Nephron progenitor cell (in vitro differentiated cells): ENCODE measurements around the gene SLC8A2.
"Not testable (repeated sequence)": the region's sequence is repeated elsewhere in the genome, so short reads cannot be mapped to it uniquely, and the experiment has no call there.

Source experiments
- DNase-seq: peaks from one replicate; pipeline ENCODE4 v3.0.0; 2021
- H3K27ac Mint-ChIP-seq: 2 replicates; pipeline ENCODE4 v1.8.0; 2021; ENCODE audit warnings: mild to moderate bottlenecking, moderate library complexity, mixed read lengths
- H3K27me3 Mint-ChIP-seq: 2 replicates; pipeline ENCODE4 v1.8.0; 2021; ENCODE audit warnings: mild to moderate bottlenecking, low read depth, mixed read lengths; ENCODE audit not compliant: poor library complexity
- H3K36me3 Mint-ChIP-seq: 2 replicates; pipeline ENCODE4 v1.8.0; 2021; ENCODE audit warnings: low read depth, mixed read lengths
- H3K4me1 Mint-ChIP-seq: 2 replicates; pipeline ENCODE4 v1.8.0; 2021; ENCODE audit warnings: mixed read lengths
- H3K4me3 Mint-ChIP-seq: 2 replicates; pipeline ENCODE4 v1.8.0; 2021; ENCODE audit warnings: mild to moderate bottlenecking, moderate library complexity, mixed read lengths
- H3K9me3 Mint-ChIP-seq: 2 replicates; pipeline ENCODE4 v1.8.0; 2021; ENCODE audit warnings: mild to moderate bottlenecking, moderate library complexity, mixed read lengths
- TF ChIP-seq, protein P1 (sequence below): fragments of 200-600 bp; sonication (generic); IDR thresholded peaks from 2 replicates; pipeline ENCODE4 v1.5.0; 2021; ENCODE audit warnings: antibody characterized with exemption

Gene SLC8A2

DNA sequence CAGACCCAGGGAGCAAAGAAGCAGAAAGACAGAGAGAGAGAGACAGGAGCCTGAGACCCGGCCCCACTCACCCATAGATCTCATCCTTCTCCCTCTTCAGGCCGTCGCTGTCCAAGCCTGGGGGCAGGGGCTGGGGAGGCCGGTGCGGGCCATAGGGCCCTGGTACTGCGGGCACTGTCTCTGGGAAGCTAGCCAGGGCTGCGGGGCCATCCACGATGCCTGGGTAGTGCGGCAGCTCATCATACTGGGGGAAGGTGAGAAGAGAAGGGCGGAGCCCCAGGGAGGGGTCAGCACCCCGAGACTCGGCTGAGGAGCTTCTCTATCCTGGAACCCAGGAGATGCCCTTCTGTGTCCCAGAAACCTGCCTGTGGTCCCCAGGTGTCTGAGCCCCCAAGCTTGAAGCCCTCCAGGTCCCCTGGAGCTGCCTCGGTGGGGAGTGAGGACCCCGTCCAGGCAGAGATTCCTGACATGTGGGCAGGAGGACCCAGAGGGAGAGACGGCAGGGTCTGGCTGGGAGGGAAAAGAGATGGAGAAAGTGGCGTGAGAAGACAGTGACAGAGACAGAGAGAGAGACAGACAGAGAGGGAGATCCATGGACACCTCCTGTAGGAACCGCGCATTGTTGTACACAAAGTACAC, 54.5 kb downstream of the SLC8A2 start:
- Mint-ChIP-seq H3K27ac (no peak overlapping the region), H3K4me3 (peak overlapping the region; percentile 89), H3K9me3 (no peaks in the 10 kb centered on the region), H3K27me3 (peaks cover 80% of the 10 kb centered on the region), H3K36me3 (peaks cover 27% of the 10 kb centered on the region), H3K4me1 (peaks cover 49% of the 10 kb centered on the region)
- peak; percentile 29 for DNase-seq
- TF ChIP-seq, protein P1, sequence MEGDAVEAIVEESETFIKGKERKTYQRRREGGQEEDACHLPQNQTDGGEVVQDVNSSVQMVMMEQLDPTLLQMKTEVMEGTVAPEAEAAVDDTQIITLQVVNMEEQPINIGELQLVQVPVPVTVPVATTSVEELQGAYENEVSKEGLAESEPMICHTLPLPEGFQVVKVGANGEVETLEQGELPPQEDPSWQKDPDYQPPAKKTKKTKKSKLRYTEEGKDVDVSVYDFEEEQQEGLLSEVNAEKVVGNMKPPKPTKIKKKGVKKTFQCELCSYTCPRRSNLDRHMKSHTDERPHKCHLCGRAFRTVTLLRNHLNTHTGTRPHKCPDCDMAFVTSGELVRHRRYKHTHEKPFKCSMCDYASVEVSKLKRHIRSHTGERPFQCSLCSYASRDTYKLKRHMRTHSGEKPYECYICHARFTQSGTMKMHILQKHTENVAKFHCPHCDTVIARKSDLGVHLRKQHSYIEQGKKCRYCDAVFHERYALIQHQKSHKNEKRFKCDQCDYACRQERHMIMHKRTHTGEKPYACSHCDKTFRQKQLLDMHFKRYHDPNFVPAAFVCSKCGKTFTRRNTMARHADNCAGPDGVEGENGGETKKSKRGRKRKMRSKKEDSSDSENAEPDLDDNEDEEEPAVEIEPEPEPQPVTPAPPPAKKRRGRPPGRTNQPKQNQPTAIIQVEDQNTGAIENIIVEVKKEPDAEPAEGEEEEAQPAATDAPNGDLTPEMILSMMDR = no peak

DNA sequence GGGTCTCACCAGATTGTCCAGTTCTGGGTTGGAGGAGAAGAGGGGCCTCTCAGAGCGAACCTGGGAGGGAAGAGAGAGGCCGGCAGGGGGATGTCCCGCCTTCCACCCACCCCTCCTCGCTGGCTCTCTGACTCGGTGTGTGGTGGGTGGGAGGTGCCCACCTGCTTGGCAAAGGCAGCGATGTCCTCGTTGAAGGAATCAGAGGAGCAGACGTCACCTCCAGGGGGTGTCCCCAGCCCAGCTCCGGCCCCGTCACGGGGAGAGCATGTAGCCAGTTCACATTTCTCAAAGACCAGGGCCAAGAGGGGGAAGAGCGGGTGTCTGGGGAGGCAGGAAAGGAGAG, 55.1 kb downstream of the SLC8A2 start:
- Mint-ChIP-seq H3K36me3 (peaks cover 27% of the 10 kb centered on the region), H3K4me1 (peaks cover 43% of the 10 kb centered on the region), H3K9me3 (no peaks in the 10 kb centered on the region), H3K27me3 (peaks cover 79% of the 10 kb centered on the region), H3K4me3 (peak overlapping the region; percentile 89), H3K27ac (no peak overlapping the region)
- DNase-seq = no peak
- TF ChIP-seq, protein P1 = no peak

DNA sequence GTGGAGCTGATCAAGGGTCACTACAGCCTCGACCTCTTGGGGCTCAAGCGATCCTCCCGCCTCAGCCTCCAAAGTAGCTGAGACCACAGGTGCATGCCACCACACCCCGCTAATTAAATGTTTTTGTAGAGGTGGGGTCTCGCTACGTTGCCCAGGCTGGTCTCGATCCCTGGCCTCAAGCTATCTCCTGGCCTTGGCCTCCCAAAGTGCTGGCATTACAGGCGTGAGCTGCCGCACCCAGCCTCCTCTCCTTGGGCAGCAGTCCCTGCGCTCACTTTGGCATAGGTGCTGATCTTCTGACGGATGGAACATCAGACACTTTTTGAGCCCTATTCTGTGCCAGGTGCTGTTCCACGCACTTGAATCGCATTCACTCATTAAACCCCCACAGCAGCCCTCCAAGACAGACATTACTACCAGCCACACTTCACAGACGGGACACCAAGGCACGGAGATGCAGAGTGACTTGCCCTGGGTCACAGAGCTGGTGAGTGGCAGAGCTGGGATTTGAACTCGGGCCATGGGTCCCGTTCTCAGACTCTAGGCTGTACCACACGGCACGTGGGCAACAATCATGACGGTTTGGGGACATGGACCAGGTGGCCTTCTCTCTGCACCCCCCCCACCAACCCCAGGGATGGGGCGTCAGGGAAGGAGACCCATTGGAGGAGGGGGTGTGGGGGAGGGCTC, 55.6 kb downstream of the SLC8A2 start:
- Mint-ChIP-seq H3K27me3 (peaks cover 74% of the 10 kb centered on the region), H3K4me1 (peaks cover 38% of the 10 kb centered on the region), H3K4me3 (no peak overlapping the region), H3K27ac (no peak overlapping the region), H3K9me3 (no peaks in the 10 kb centered on the region), H3K36me3 (peaks cover 27% of the 10 kb centered on the region)
- TF ChIP-seq, protein P1 = no peak
- no peak for DNase-seq

DNA sequence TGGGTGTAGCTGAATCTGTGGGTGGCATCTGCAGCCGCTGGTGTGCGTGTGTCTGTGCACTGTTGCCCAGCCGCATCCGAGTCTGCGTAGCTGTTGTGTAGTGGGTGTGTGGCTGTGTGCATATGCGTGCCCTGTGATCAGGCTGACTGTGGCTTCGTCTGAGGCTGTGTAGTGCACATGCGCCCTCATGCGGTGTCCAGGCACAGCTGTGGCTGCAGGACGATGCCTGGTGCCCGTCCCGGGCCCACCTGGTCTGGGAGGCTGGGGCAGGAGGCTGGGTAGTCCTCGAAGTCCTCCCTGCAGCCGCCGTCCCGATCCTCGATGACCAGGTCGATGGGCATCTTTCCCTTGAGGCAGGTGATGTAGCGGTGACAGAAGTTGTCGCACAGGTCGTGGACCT, 57.2 kb downstream of the SLC8A2 start:
- no peaks in the 10 kb centered on the region for H3K9me3 Mint-ChIP-seq
- no peak overlapping the region for H3K4me3 Mint-ChIP-seq
- H3K36me3 Mint-ChIP-seq = peaks cover 27% of the 10 kb centered on the region
- TF ChIP-seq, protein P1 = no peak
- H3K27me3 Mint-ChIP-seq = peaks cover 59% of the 10 kb centered on the region
- H3K4me1 Mint-ChIP-seq = peaks cover 22% of the 10 kb centered on the region
- peak; percentile 46 for DNase-seq
- H3K27ac Mint-ChIP-seq = no peak overlapping the region

DNA sequence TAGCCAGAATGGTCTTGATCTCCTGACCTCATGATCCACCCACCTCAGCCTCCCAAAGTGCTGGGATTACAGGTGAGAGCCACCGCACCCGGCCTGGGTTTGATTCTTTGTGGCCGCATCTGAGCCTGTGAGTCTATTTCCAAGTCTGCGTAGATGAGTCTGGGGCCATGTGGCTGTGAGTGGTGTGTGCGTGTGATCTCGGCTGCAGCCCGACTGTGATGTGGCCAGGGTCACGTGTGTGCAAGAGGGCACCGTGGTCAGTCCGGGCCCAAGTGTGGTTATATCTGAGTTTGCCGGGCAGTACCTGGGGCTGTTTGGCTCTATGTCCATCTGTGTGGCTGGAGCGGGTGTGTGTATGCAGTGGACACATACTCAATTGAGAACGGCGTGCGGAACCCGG, 57.8 kb downstream of the SLC8A2 start:
- DNase-seq = no peak
- Mint-ChIP-seq H3K4me3 (no peak overlapping the region), H3K4me1 (peaks cover 21% of the 10 kb centered on the region), H3K9me3 (no peaks in the 10 kb centered on the region), H3K36me3 (peaks cover 31% of the 10 kb centered on the region), H3K27me3 (peaks cover 61% of the 10 kb centered on the region), H3K27ac (no peak overlapping the region)
- TF ChIP-seq, protein P1 = no peak

DNA sequence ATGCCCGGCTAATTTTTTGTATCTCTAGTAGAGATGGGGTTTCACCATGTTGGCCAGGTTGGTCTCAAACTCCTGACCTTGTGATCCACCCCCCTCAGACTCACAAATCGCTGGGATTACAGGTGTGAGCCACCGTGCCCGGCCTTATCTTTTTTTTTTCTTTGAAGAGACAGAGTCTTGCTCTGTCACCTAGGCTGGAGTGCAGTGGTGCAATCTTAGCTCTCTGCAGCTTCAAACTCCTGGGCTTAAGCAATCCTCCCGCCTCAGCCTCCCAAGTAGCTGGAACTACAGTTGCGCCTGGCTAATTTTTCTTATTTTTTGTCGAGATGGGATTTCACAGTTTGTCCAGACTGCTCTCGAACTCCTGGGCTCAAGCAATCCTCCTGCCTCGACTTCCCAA, 60.0 kb downstream of the SLC8A2 start:
- H3K4me1 Mint-ChIP-seq, H3K9me3 Mint-ChIP-seq, H3K4me3 Mint-ChIP-seq, H3K27ac Mint-ChIP-seq, DNase-seq: not testable (repeated sequence)
- Mint-ChIP-seq H3K27me3 (peaks cover 60% of the 10 kb centered on the region), H3K36me3 (peaks cover 40% of the 10 kb centered on the region)
